IMR-90 (cell line): ENCODE measurements around the gene PLA2G3. TPM values are rescaled to one million over a fixed set of nuclear protein-coding genes. Genes with fewer than 3 reads are reported as not detected.
A peak's percentile ranks its signal among the peaks of the same experiment; 100 is the strongest.

Experiments used
- ATAC-seq: fragments of 200-7000 bp; cut with Tn5 transposase; 2 replicates; pipeline ENCODE4 v1.9.1; 2020; ENCODE audit warnings: low read depth, mild to moderate bottlenecking, moderate library complexity
- BruUV-seq: library from RNA; stranded (reverse); fragments of 400-500 nt; replicated peaks from 2 replicates; lab custom pipeline; 2021; lab: Mats Ljungman, UMichigan
- CTCF ChIA-PET: fragments of 300-600 bp; formaldehyde crosslinking; extraction: SDS; loops from one replicate; lab custom pipeline; 2021; ENCODE audit warnings: antibody characterized with exemption; lab: Yijun Ruan, JAX
- POLR2A ChIA-PET: fragments of 300-600 bp; sonication (Branson Sonifier 250); formaldehyde crosslinking; loops from one replicate; lab custom pipeline; 2022; ENCODE audit warnings: antibody characterized with exemption; ENCODE audit not compliant: unreplicated experiment; lab: Charles Lee
- DNase-seq: peaks from one replicate; pipeline ENCODE4 v3.0.0; 2013
- H2AFZ ChIP-seq: replicated peaks from 2 replicates; pipeline ENCODE3; 2013; ENCODE audit warnings: low read length, mild to moderate bottlenecking; ENCODE audit not compliant: poor library complexity
- H2AK5ac ChIP-seq: 2 replicates; pipeline ENCODE4 v1.6.1; 2013; ENCODE audit warnings: low read depth, low read length, inconsistent platforms
- H2AK9ac ChIP-seq: replicated peaks from 2 replicates; pipeline ENCODE3; 2013; ENCODE audit warnings: mild to moderate bottlenecking, low read depth, low read length, moderate library complexity; ENCODE audit not compliant: poor library complexity
- H2BK120ac ChIP-seq: 2 replicates; pipeline ENCODE4 v1.6.1; 2013; ENCODE audit warnings: low read depth, low read length, inconsistent platforms
- H2BK15ac ChIP-seq: 3 replicates; pipeline ENCODE4 v1.6.1; 2013; ENCODE audit warnings: low read depth, low read length, inconsistent platforms
- H2BK20ac ChIP-seq: 2 replicates; pipeline ENCODE4 v1.6.1; 2013; ENCODE audit warnings: low read depth, mild to moderate bottlenecking, inconsistent platforms, low read length, moderate library complexity
- H2BK5ac ChIP-seq: 2 replicates; pipeline ENCODE4 v1.6.1; 2013; ENCODE audit warnings: mild to moderate bottlenecking, low read depth, low read length, inconsistent platforms; ENCODE audit not compliant: poor library complexity, severe bottlenecking
- H3K14ac ChIP-seq: replicated peaks from 2 replicates; pipeline ENCODE4 v1.6.1; 2013; ENCODE audit warnings: low read depth, low read length, inconsistent platforms
- H3K18ac ChIP-seq: 2 replicates; pipeline ENCODE4 v1.6.1; 2013; ENCODE audit warnings: low read depth, low read length, control low read depth
- H3K23ac ChIP-seq: 2 replicates; pipeline ENCODE4 v1.6.1; 2013; ENCODE audit warnings: low read depth, low read length, inconsistent platforms
- H3K27ac ChIP-seq: 2 replicates; pipeline ENCODE4 v1.5.1; 2013; ENCODE audit warnings: mild to moderate bottlenecking, control low read depth, low read length; ENCODE audit not compliant: insufficient read depth
- H3K27me3 ChIP-seq: 2 replicates; pipeline ENCODE4 v1.6.1; 2013; ENCODE audit warnings: low read length; ENCODE audit not compliant: control insufficient read depth, insufficient read depth
- H3K36me3 ChIP-seq: 2 replicates; pipeline ENCODE4 v1.6.1; 2013; ENCODE audit warnings: low read length, mixed read lengths; ENCODE audit not compliant: control insufficient read depth, insufficient read depth
- H3K4ac ChIP-seq: 2 replicates; pipeline ENCODE4 v1.6.1; 2013; ENCODE audit warnings: low read depth, low read length, inconsistent platforms
- H3K4me1 ChIP-seq: 2 replicates; pipeline ENCODE4 v1.6.1; 2013; ENCODE audit warnings: low read length, mixed read lengths; ENCODE audit not compliant: control insufficient read depth, insufficient read depth
- H3K4me2 ChIP-seq: 2 replicates; pipeline ENCODE4 v1.6.1; 2013; ENCODE audit warnings: low read depth, mild to moderate bottlenecking, control low read depth, low read length, moderate library complexity
- H3K4me3 ChIP-seq: 2 replicates; pipeline ENCODE4 v1.5.1; 2013; ENCODE audit warnings: low read depth, mild to moderate bottlenecking, control low read depth, low read length, moderate library complexity; ENCODE audit not compliant: insufficient read depth
- H3K56ac ChIP-seq: 2 replicates; pipeline ENCODE4 v1.6.1; 2013; ENCODE audit warnings: low read length, inconsistent platforms; ENCODE audit not compliant: insufficient read depth; ENCODE audit errors: extremely low read depth
- H3K79me1 ChIP-seq, 2 experiments: 2 replicates each; pipeline ENCODE4 v1.6.1; 2013; ENCODE audit warnings: low read length in 2 of 2, inconsistent platforms in 1 of 2, low read depth in 1 of 2
- H3K9ac ChIP-seq: 2 replicates; pipeline ENCODE4 v1.6.1; 2013; ENCODE audit warnings: low read depth, low read length, control low read depth
- H3K9me1 ChIP-seq: 2 replicates; pipeline ENCODE4 v1.6.1; 2013; ENCODE audit warnings: low read length, inconsistent platforms; ENCODE audit not compliant: insufficient read depth
- H3K9me3 ChIP-seq: 2 replicates; pipeline ENCODE4 v1.6.1; 2013; ENCODE audit warnings: low read length; ENCODE audit not compliant: control insufficient read depth, insufficient read depth
- H4K20me1 ChIP-seq: 2 replicates; pipeline ENCODE4 v1.6.1; 2013; ENCODE audit warnings: low read length, inconsistent platforms; ENCODE audit not compliant: insufficient read depth
- H4K5ac ChIP-seq: 2 replicates; pipeline ENCODE4 v1.6.1; 2013; ENCODE audit warnings: mild to moderate bottlenecking, low read depth, low read length, control low read depth
- H4K8ac ChIP-seq, 2 experiments: 2 replicates each; pipeline ENCODE4 v1.6.1; 2013; ENCODE audit warnings: low read depth in 2 of 2, low read length in 2 of 2, control low read depth in 1 of 2, inconsistent platforms in 1 of 2
- H4K91ac ChIP-seq: 2 replicates; pipeline ENCODE4 v1.6.1; 2013; ENCODE audit warnings: low read depth, low read length, inconsistent platforms; ENCODE audit not compliant: insufficient read depth
- CEBPB ChIP-seq: IDR thresholded peaks from 2 replicates; pipeline ENCODE4 v1.6.1; 2012; ENCODE audit warnings: low read depth, low read length, improper control_type of control experiment
- CHD1 ChIP-seq: IDR thresholded peaks from 2 replicates; pipeline ENCODE4 v1.6.1; 2012; ENCODE audit warnings: low read depth, low read length, improper control_type of control experiment
- MXI1 ChIP-seq: IDR thresholded peaks from 2 replicates; pipeline ENCODE4 v1.6.1; 2012; ENCODE audit warnings: low read depth, mild to moderate bottlenecking, low read length, moderate library complexity, borderline replicate concordance
- RAD21 ChIP-seq: IDR thresholded peaks from 2 replicates; pipeline ENCODE4 v1.6.1; 2012; ENCODE audit warnings: low read length, improper control_type of control experiment
- WGBS, 2 experiments: methylation state at CpG; one replicate each; pipeline versions ENCODE4 v1.1.5 to v1.1.7; 2013; ENCODE audit warnings: missing lambda C conversion rate in 2 of 2; ENCODE audit not compliant: insufficient read length in 1 of 2; ENCODE audit errors: extremely low coverage in 2 of 2; 5-methylcytosine and 5-hydroxymethylcytosine counted together
- dilution Hi-C: fragments of 300-500 bp; cut with HindIII; formaldehyde crosslinking; loops from one replicate; pipeline ENCODE4 v1.14.3; 2018; ENCODE audit warnings: low sequenced_read_pairs; ENCODE audit not compliant: unreplicated experiment
- in situ Hi-C: fragments of 300-500 bp; cut with MboI; formaldehyde crosslinking; loops from 3 replicates; pipeline ENCODE4 v1.14.3; 2019; ENCODE audit warnings: low sequenced_read_pairs, inconsistent platforms, mixed read lengths
- intact Hi-C: fragments of 100-400 bp; cut with micrococcal nuclease; formaldehyde crosslinking; loops from 2 replicates; pipeline ENCODE4 v1.10.0; 2022
- polyA plus RNA-seq, 3 experiments: library from polyadenylated mRNA; depleted of rRNA; stranded (reverse); fragments of >200 nt; gene quantifications; 2 replicates each; pipeline ENCODE4 v1.2.3, GENCODE V29; 2012; ENCODE audit warnings: low replicate concordance in 1 of 3
- total RNA-seq: library from RNA; depleted of rRNA; stranded (reverse); fragments of >200 nt; gene quantifications from 2 replicates; pipeline ENCODE4 v1.2.3, GENCODE V29; 2012
- TF ChIP-seq, protein P1 (sequence below): fragments of 150-350 bp; IDR thresholded peaks from 2 replicates; pipeline ENCODE4 v1.6.1; 2016; ENCODE audit warnings: low read depth, mild to moderate bottlenecking, low read length, moderate library complexity, borderline replicate concordance

The PLA2G3 gene
- total and polyA plus RNA-seq, 2 of the 4 experiments (the other 2 are of a cell fraction): under 0.01 to 0.12 TPM

DNA sequence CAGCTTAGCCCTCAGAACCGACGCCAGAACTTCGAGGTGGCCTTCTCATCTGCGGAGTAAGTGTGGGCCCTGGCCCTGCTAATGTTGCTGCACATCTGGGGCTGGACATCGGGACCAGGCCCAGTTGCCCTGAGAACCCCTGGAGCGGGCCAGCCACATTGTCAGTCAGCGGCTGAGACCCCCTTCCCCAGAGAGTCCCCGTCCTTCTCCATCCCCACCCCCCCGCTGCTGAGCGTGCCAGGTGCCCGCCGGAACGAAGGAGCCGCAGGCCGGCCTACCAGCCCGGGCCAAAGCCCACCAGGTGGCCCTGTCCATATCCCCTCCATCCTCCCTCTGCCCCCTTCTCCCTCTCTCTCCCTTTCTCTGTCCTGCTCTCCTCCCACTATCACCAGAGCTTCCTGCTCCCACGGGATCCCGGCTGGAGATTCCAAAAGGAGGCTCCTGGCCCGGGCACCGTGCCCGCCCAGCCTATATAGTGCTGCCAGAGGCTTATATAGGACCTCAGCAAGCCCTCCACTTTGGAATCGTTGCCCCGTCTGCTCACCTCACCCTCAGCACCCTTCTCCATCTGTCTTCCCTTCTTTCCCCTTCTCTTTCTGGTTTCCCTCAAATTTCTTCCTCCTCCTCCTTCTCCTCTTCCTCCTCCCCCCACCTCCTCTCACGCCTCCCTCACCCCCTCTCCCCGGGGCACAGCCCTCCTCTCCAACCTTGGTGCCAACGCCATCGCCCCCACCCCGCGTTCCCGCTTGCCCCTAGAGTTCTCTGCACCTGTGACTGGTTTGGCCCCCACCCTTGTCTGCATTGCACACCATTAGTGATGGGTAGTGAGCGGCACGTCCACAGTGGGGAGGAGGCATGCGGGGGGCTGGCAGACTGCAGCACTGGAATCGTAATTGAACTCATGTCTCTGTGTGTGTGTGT, 40.2 kb downstream of the PLA2G3 start (continued):
- TF ChIP-seq, protein P1, sequence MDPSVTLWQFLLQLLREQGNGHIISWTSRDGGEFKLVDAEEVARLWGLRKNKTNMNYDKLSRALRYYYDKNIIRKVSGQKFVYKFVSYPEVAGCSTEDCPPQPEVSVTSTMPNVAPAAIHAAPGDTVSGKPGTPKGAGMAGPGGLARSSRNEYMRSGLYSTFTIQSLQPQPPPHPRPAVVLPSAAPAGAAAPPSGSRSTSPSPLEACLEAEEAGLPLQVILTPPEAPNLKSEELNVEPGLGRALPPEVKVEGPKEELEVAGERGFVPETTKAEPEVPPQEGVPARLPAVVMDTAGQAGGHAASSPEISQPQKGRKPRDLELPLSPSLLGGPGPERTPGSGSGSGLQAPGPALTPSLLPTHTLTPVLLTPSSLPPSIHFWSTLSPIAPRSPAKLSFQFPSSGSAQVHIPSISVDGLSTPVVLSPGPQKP: no peak

DNA sequence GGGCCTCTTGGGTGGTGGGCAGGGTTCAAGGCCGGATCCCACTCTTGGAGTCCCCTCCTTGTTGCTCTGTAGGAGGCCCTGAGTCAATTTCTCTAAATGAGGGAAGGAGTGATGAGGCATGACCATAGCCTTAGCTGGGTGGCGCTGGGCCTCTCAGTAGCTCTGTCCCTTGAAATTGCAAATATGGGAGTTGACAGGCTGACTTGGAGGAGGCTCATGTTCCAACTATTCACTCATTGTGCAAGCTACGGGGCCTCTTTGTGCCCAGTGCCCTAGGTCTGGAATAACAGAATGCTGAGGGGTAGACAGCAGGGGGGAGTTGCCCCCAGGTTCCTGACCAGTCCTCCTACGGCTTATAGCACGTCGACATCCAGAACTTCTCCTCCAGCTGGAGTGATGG, 40.9 kb downstream of the PLA2G3 start:
- DNase-seq (peak; percentile 40), ATAC-seq (no peak; the same call in 1 of the 2 replicates)
- Histone ChIP-seq H2AFZ (no peak overlapping the region), H3K18ac (peak overlapping the region; percentile 49; the same call in 1 of the 2 replicates), H3K4me1 (peaks cover 39% of the 10 kb centered on the region), H4K8ac (peak overlapping the region in 1 of 2 experiments; percentile 20; a peak in 2 of 4 replicates), H3K27ac (peak overlapping the region; percentile 66; the same call in 1 of the 2 replicates), H2BK5ac (peak overlapping the region; percentile 78), H3K56ac (no peak overlapping the region), H3K9me3 (no peaks in the 10 kb centered on the region), H2AK5ac (peak overlapping the region; percentile 54; the same call in 1 of the 2 replicates), H2BK120ac (peak overlapping the region; percentile 18; the same call in 1 of the 2 replicates), H4K20me1 (peaks cover 11% of the 10 kb centered on the region), H3K9me1 (peaks cover 25% of the 10 kb centered on the region), H3K36me3 (peaks cover 69% of the 10 kb centered on the region), H3K79me1 (peaks cover 9 to 56% of the 10 kb centered on the region in 2 experiments; a peak in 3 of 4 replicates), H3K4me2 (no peak overlapping the region), H3K14ac (0 out of 2 replicates have a peak overlapping the region, but pooled peaks have one; percentile 58), H2BK20ac (peak overlapping the region; percentile 29; the same call in 1 of the 2 replicates), H4K5ac (peak overlapping the region; percentile 71; the same call in 1 of the 2 replicates), H3K27me3 (no peaks in the 10 kb centered on the region), H4K91ac (no peak overlapping the region; the same call in 1 of the 2 replicates), H2BK15ac (no peak overlapping the region), H3K9ac (no peak overlapping the region), H3K4me3 (no peak overlapping the region), H2AK9ac (peak overlapping the region; percentile 79), H3K4ac (peak overlapping the region; percentile 62), H3K23ac (no peak overlapping the region)
- dilution Hi-C loops (no loop called here), intact Hi-C loops (loop anchor here (1.0 kb wide), 1 partner anchor 18 kb away; the partner anchor contains the start of gene SMTN), in situ Hi-C loops (no loop called here)
- no TSS peak for BruUV-seq
- 88% methylated on average over 1 of the region's 6 CpGs; no CpG with 5 or more reads in 1 of the 2 experiments for WGBS, 2 experiments
- ChIA-PET CTCF (no interaction called here), POLR2A (no interaction called here)
- TF ChIP-seq CEBPB (peak; percentile 46; the same call in 1 of the 2 replicates), CHD1 (no peak), RAD21 (no peak), MXI1 (no peak)
